Inflammatory macrophage treated with lipopolysaccharide for 4 hours (primary cell): ENCODE measurements around the gene BSDC1.
"Not testable (repeated sequence)": the region's sequence is repeated elsewhere in the genome, so short reads cannot be mapped to it uniquely, and the experiment has no call there.

Experiments used
- DNase-seq: peaks from one replicate; pipeline ENCODE4 v3.0.0-alpha.2; 2020

Gene BSDC1

GRCh38 chr1:32394141-32394889, at the start of gene BSDC1:
TSS of gene BSDC1 (minus strand) at chr1:32394441. CDS start at chr1:32394414, 27 bp downstream.
- DNase-seq, result peak; percentile 99

GRCh38 chr1:32441467-32441866, 47.2 kb upstream of the BSDC1 start:
- not testable (repeated sequence) for DNase-seq

GRCh38 chr1:32438777-32439176, 44.5 kb upstream of the BSDC1 start:
- DNase-seq, result not testable (repeated sequence)

GRCh38 chr1:32438136-32438535, 43.9 kb upstream of the BSDC1 start:
- DNase-seq, result no peak

GRCh38 chr1:32431736-32432400, 37.6 kb upstream of the BSDC1 start:
- peak; percentile 7 for DNase-seq

GRCh38 chr1:32427264-32427963, 33.2 kb upstream of the BSDC1 start:
- no peak for DNase-seq

- no peak for DNase-seq
Measured at GRCh38 chr1:32426489-32427255, 32.4 kb upstream of the BSDC1 start.

- DNase-seq, result no peak
Measured at GRCh38 chr1:32421775-32422174, 27.5 kb upstream of the BSDC1 start.

- DNase-seq, result no peak
Measured at GRCh38 chr1:32414186-32414886, 20.1 kb upstream of the BSDC1 start.

- peak; percentile 79 for DNase-seq
Measured at GRCh38 chr1:32413507-32414185, 19.4 kb upstream of the BSDC1 start.

- DNase-seq, result no peak
Measured at GRCh38 chr1:32411261-32411660, 17.0 kb upstream of the BSDC1 start.

- no peak for DNase-seq
Measured at GRCh38 chr1:32406629-32407111, 12.4 kb upstream of the BSDC1 start.

- no peak for DNase-seq
Measured at GRCh38 chr1:32405672-32406467, 11.6 kb upstream of the BSDC1 start.

- no peak for DNase-seq
Measured at GRCh38 chr1:32404946-32405345, 10.7 kb upstream of the BSDC1 start.

GRCh38 chr1:32400876-32401631, 6.8 kb upstream of the BSDC1 start:
- DNase-seq, result peak; percentile 60

- no peak for DNase-seq
Measured at GRCh38 chr1:32399843-32400242, 5.6 kb upstream of the BSDC1 start.

GRCh38 chr1:32398401-32398800, 4.2 kb upstream of the BSDC1 start:
- DNase-seq, result no peak

- DNase-seq, result not testable (repeated sequence)
Measured at GRCh38 chr1:32396524-32396923, 2.3 kb upstream of the BSDC1 start.

- no peak for DNase-seq
Measured at GRCh38 chr1:32394890-32395432, 720 bp upstream of the BSDC1 start.

GRCh38 chr1:32393832-32394140, 455 bp downstream of the BSDC1 start:
- peak; percentile 26 for DNase-seq
